Measurements from ENCODE around the gene UGCG. TPM values are rescaled to one million over a fixed set of nuclear protein-coding genes. Genes with fewer than 3 reads are reported as not detected.

The UGCG gene
- total and polyA plus RNA-seq, 2 of the 4 experiments (the other 2 are of a cell fraction), result 84.2 to 104 TPM

DNA sequence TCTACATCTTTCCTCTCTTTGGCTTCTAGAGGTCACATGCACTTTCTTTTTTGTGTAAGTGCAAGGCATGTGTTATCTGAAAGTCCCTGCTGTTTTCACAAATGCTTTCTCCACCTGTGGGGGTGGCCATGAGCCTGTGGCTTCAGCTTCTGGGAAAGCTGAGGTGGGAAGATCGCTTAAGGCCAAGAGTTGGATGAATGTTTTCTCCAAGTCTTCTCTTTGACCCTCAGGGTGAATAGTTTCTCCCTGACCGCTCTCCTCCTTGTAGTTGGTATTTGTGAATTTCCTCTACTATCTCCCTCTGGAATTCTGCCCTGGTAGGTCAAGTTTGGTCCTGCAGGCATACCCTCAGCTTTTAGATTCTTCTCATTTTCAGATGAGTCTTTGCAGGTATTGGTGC lies 74.2 kb downstream of the UGCG start:
- WGBS, 2 experiments (ENCODE audit: extremely low coverage in 2 of 2, insufficient read length in 1 of 2), result no CpG with 5 or more reads among the region's 2 CpGs
- Histone ChIP-seq H3K4me3 (ENCODE audit: insufficient read depth, low read depth, low read length) (no peak overlapping the region), H3K23ac (ENCODE audit: low read depth, low read length) (no peak overlapping the region), H3K14ac (replicated peaks; ENCODE audit: low read depth, low read length) (no peak overlapping the region), H3K18ac (ENCODE audit: low read depth, low read length) (peak overlapping the region; percentile 25; the same call in 1 of the 2 replicates), H2BK120ac (ENCODE audit: low read depth, low read length) (peak overlapping the region; percentile 2; the same call in 1 of the 2 replicates), H3K27me3 (ENCODE audit: control insufficient read depth, insufficient read depth, low read length) (no peaks in the 10 kb centered on the region), H3K9me1 (ENCODE audit: insufficient read depth, low read length) (peaks cover 9% of the 10 kb centered on the region; the same call in 1 of the 2 replicates), H3K4me1 (ENCODE audit: control insufficient read depth, insufficient read depth, low read length) (peaks cover 4% of the 10 kb centered on the region; the same call in 1 of the 2 replicates), H2BK5ac (ENCODE audit: low read depth, low read length, poor library complexity, severe bottlenecking) (no peak overlapping the region), H2BK20ac (ENCODE audit: low read depth, low read length) (no peak overlapping the region), H2BK15ac (ENCODE audit: low read depth, low read length) (peak overlapping the region; percentile 36; the same call in 1 of the 3 replicates), H2AK9ac (replicated peaks; ENCODE audit: low read depth, low read length, poor library complexity) (no peak overlapping the region), H3K79me1 (ENCODE audit: low read depth in 1 of 2, low read length in 2 of 2) (peaks cover 0 to 8% of the 10 kb centered on the region in 2 experiments; a peak in 1 of 4 replicates), H3K56ac (ENCODE audit: extremely low read depth, insufficient read depth, low read length) (no peak overlapping the region), H4K5ac (ENCODE audit: low read depth, low read length) (0 out of 2 replicates have a peak overlapping the region, but pooled peaks have one; percentile 17), H2AFZ (replicated peaks; ENCODE audit: low read length, poor library complexity) (no peak overlapping the region), H4K8ac (ENCODE audit: low read depth in 2 of 2, low read length in 2 of 2) (no peak overlapping the region), H3K9ac (ENCODE audit: low read depth, low read length) (no peak overlapping the region), H3K36me3 (ENCODE audit: control insufficient read depth, insufficient read depth, low read length) (no peaks in the 10 kb centered on the region), H4K91ac (ENCODE audit: insufficient read depth, low read depth, low read length) (no peak overlapping the region; the same call in 1 of the 2 replicates), H3K9me3 (ENCODE audit: control insufficient read depth, insufficient read depth, low read length) (no peaks in the 10 kb centered on the region), H3K4ac (ENCODE audit: low read depth, low read length) (no peak overlapping the region), H4K20me1 (ENCODE audit: insufficient read depth, low read length) (no peaks in the 10 kb centered on the region), H2AK5ac (ENCODE audit: low read depth, low read length) (no peak overlapping the region), H3K27ac (ENCODE audit: insufficient read depth, low read length) (no peak overlapping the region), H3K4me2 (ENCODE audit: low read depth, low read length) (no peak overlapping the region)
- CTCF ChIA-PET, result no interaction called here
- ATAC-seq (ENCODE audit: low read depth) (no peak), DNase-seq (no peak)
- TF ChIP-seq MAFK (IDR thresholded peaks at IDR 0.05; ENCODE audit: low read depth, low read length), result no peak
- in situ Hi-C loops (cut with MboI; ENCODE audit: low sequenced_read_pairs), result no loop called here
- BruUV-seq (replicated peaks), result no TSS peak
- intact Hi-C loops (cut with micrococcal nuclease), result no loop called here
- dilution Hi-C loops (cut with HindIII; ENCODE audit: low sequenced_read_pairs, unreplicated experiment), result no loop called here
- POLR2A ChIA-PET (ENCODE audit: unreplicated experiment), result no interaction called here
